WTC11 (cell line): ENCODE results near the gene SWAP70. TPM values are rescaled to one million over a fixed set of nuclear protein-coding genes. Genes with fewer than 3 reads are reported as not detected.

Experiments
- ATAC-seq: fragments of 200-7000 bp; cut with Tn5 transposase; 2 replicates; pipeline ENCODE4 v1.10.0; 2021; ENCODE audit warnings: mild to moderate bottlenecking, moderate library complexity
- CTCF ChIA-PET: fragments of 300-600 bp; sonication (Branson Sonifier 250); formaldehyde crosslinking; loops from one replicate; lab custom pipeline; 2021; ENCODE audit warnings: antibody characterized with exemption; lab: Charles Lee
- POLR2A ChIA-PET: fragments of 350-600 bp; sonication (Branson Sonifier 250); formaldehyde crosslinking; loops from one replicate; lab custom pipeline; 2021; ENCODE audit warnings: antibody characterized with exemption; lab: Charles Lee
- DNase-seq: peaks from one replicate; pipeline ENCODE4 v3.0.0; 2021; ENCODE audit warnings: low spot score
- H3K27ac Mint-ChIP-seq: 2 replicates; pipeline ENCODE4 v1.8.0; 2021; ENCODE audit warnings: mixed read lengths
- H3K27me3 Mint-ChIP-seq: 2 replicates; pipeline ENCODE4 v1.8.0; 2021; ENCODE audit warnings: low read depth, mild to moderate bottlenecking, moderate library complexity, mixed read lengths
- H3K36me3 Mint-ChIP-seq: 2 replicates; pipeline ENCODE4 v1.8.0; 2021; ENCODE audit warnings: mixed read lengths
- H3K4me1 Mint-ChIP-seq: 2 replicates; pipeline ENCODE4 v1.8.0; 2022; ENCODE audit warnings: mixed read lengths
- H3K4me3 Mint-ChIP-seq: 2 replicates; pipeline ENCODE4 v1.8.0; 2021; ENCODE audit warnings: mild to moderate bottlenecking, moderate library complexity, mixed read lengths
- H3K9me3 Mint-ChIP-seq: 2 replicates; pipeline ENCODE4 v1.8.0; 2021; ENCODE audit warnings: mixed read lengths
- CREM ChIP-seq: sonication (generic); formaldehyde crosslinking; IDR thresholded peaks from 2 replicates; pipeline ENCODE4 v1.8.1; 2022; ENCODE audit warnings: mild to moderate bottlenecking, missing genetic modification reagents, moderate library complexity
- ELF4 ChIP-seq: sonication (generic); formaldehyde crosslinking; IDR thresholded peaks from 2 replicates; pipeline ENCODE4 v1.8.1; 2022; ENCODE audit warnings: low read depth, mild to moderate bottlenecking, moderate library complexity, missing genetic modification reagents
- GRHL2 ChIP-seq: fragments of 250-450 bp; sonication (Bioruptor Pico); IDR thresholded peaks from 2 replicates; pipeline ENCODE4 v1.8.0; 2022; ENCODE audit warnings: mild to moderate bottlenecking, moderate library complexity; ENCODE audit not compliant: insufficient replicate concordance, severe bottlenecking
- IRF1 ChIP-seq: sonication (generic); formaldehyde crosslinking; IDR thresholded peaks from 2 replicates; pipeline ENCODE4 v1.8.0; 2023; ENCODE audit warnings: missing genetic modification reagents
- MLX ChIP-seq: sonication (generic); formaldehyde crosslinking; IDR thresholded peaks from 2 replicates; pipeline ENCODE4 v1.8.1; 2023; ENCODE audit warnings: mild to moderate bottlenecking, missing genetic modification reagents, moderate library complexity
- PRDM15 ChIP-seq: sonication (generic); formaldehyde crosslinking; IDR thresholded peaks from 2 replicates; pipeline ENCODE4 v1.8.0; 2022; ENCODE audit warnings: missing genetic modification reagents
- RELA ChIP-seq: sonication (generic); formaldehyde crosslinking; IDR thresholded peaks from 2 replicates; pipeline ENCODE4 v1.8.1; 2022; ENCODE audit warnings: missing genetic modification reagents, mild to moderate bottlenecking, borderline replicate concordance
- RORB ChIP-seq: fragments of 250-450 bp; sonication (Bioruptor Pico); IDR thresholded peaks from 2 replicates; pipeline ENCODE4 v1.9.0; 2021; ENCODE audit warnings: mild to moderate bottlenecking
- SMAD3 ChIP-seq: sonication (generic); formaldehyde crosslinking; IDR thresholded peaks from 2 replicates; pipeline ENCODE4 v1.8.0; 2022; ENCODE audit warnings: missing genetic modification reagents, mild to moderate bottlenecking, borderline replicate concordance
- ZMAT4 ChIP-seq: fragments of 250-450 bp; sonication (Bioruptor Pico); IDR thresholded peaks from 2 replicates; pipeline ENCODE4 v1.9.0; 2021; ENCODE audit warnings: mild to moderate bottlenecking
- ZNF512 ChIP-seq: sonication (generic); formaldehyde crosslinking; IDR thresholded peaks from 2 replicates; pipeline ENCODE4 v1.8.1; 2022; ENCODE audit warnings: missing genetic modification reagents, borderline replicate concordance
- ZNF532 ChIP-seq: fragments of 250-450 bp; sonication (Bioruptor Pico); IDR thresholded peaks from 2 replicates; pipeline ENCODE4 v1.9.0; 2021; ENCODE audit warnings: mild to moderate bottlenecking, borderline replicate concordance
- total RNA-seq: library from RNA; stranded (reverse); gene quantifications from 3 replicates; pipeline ENCODE4 v1.2.3, GENCODE V29; 2021

Gene SWAP70
- total RNA-seq, 1 experiment from 2014 or later, result 24.1 TPM

GRCh38 chr11:9726321-9727022, 62.6 kb downstream of the SWAP70 start:
- ATAC-seq, result no peak
- ChIA-PET CTCF (interaction anchor here (0.8 to 1.0 kb wide), 2 partner anchors 22 to 112 kb away, joined by 3 to 4 read pairs; no protein-coding TSS in a partner anchor), POLR2A (no interaction called here)
- Mint-ChIP-seq H3K36me3 (peaks cover 18% of the 10 kb centered on the region), H3K4me1 (peaks cover 18% of the 10 kb centered on the region), H3K4me3 (no peak overlapping the region), H3K9me3 (no peaks in the 10 kb centered on the region), H3K27me3 (no peaks in the 10 kb centered on the region), H3K27ac (peak overlapping the region; percentile 68)
- no peak for DNase-seq
- TF ChIP-seq ELF4 (CRISPR knock-in tag), result no peak

- Mint-ChIP-seq H3K4me3 (no peak overlapping the region), H3K36me3 (peaks cover 21% of the 10 kb centered on the region), H3K27me3 (no peaks in the 10 kb centered on the region), H3K4me1 (peaks cover 17% of the 10 kb centered on the region), H3K27ac (no peak overlapping the region)
- POLR2A ChIA-PET, result no interaction called here
- CTCF ChIA-PET, result interaction anchor here (1.0 to 1.5 kb wide), 2 partner anchors 20 to 115 kb away, joined by 3 to 5 read pairs; no protein-coding TSS in a partner anchor
- ATAC-seq, result no peak
- no peak for DNase-seq
- no peak for TF ChIP-seq ZNF532 (CRISPR knock-in tag)
- TF ChIP-seq PRDM15 (CRISPR knock-in tag), result no peak
- no peak for TF ChIP-seq ZMAT4 (CRISPR knock-in tag)
- TF ChIP-seq, all 79 proteins: peak for 0
- H3K9me3 Mint-ChIP-seq, result no peaks in the 10 kb centered on the region
Measured at GRCh38 chr11:9728058-9728457, 64.2 kb downstream of the SWAP70 start.

- Mint-ChIP-seq H3K9me3 (peaks cover 9% of the 10 kb centered on the region), H3K27me3 (no peaks in the 10 kb centered on the region), H3K27ac (no peak overlapping the region; the same call in 1 of the 2 replicates), H3K4me1 (peaks cover 13% of the 10 kb centered on the region), H3K36me3 (peaks cover 38% of the 10 kb centered on the region), H3K4me3 (no peak overlapping the region)
- ChIA-PET POLR2A (no interaction called here), CTCF (no interaction called here)
- TF ChIP-seq MLX (CRISPR knock-in tag) (no peak), CREM (no peak), GRHL2 (CRISPR knock-in tag) (no peak), SMAD3 (CRISPR knock-in tag) (no peak), RELA (CRISPR knock-in tag) (no peak), IRF1 (CRISPR knock-in tag) (no peak), RORB (CRISPR knock-in tag) (no peak), ELF4 (CRISPR knock-in tag) (no peak), ZNF512 (CRISPR knock-in tag) (no peak)
- ATAC-seq (no peak), DNase-seq (no peak)
Measured at GRCh38 chr11:9731256-9731655, 67.4 kb downstream of the SWAP70 start.
